Peyer's patch (tissue), 4 donors: Measurements from ENCODE around the gene ETFBKMT. TPM values are rescaled to one million over a fixed set of nuclear protein-coding genes. Genes with fewer than 3 reads are reported as not detected.
A peak's percentile ranks its signal among the peaks of the same experiment; 100 is the strongest.

ENCODE experiments used
- DNase-seq, 3 donors: peaks; one replicate each; pipeline ENCODE4 v3.0.0-alpha.2; 2017 to 2019
- H3K27ac ChIP-seq, 4 donors: fragments of 200-600 bp; sonication (generic); one replicate each; pipeline ENCODE4 v1.5.1; 2016 to 2019
- H3K27me3 ChIP-seq, 2 donors: fragments of 200-600 bp; sonication (generic); one replicate each; pipeline ENCODE4 v1.5.1; 2019
- H3K36me3 ChIP-seq, 3 donors: fragments of 200-600 bp; sonication (generic); one replicate each; pipeline ENCODE4 v1.5.1; 2016 to 2019
- H3K4me1 ChIP-seq, 4 donors: fragments of 200-600 bp; sonication (generic); one replicate each; pipeline ENCODE4 v1.5.1; 2016 to 2019
- H3K4me3 ChIP-seq, 4 donors: fragments of 200-600 bp; sonication (generic); 1 replicate in 3 of 4; 2 replicates in 1 of 4; pipeline ENCODE4 v1.5.1; 2016 to 2019; ENCODE audit warnings: mild to moderate bottlenecking in 1 of 4
- H3K9me3 ChIP-seq, 4 donors: fragments of 200-600 bp; sonication (generic); one replicate each; pipeline ENCODE4 v1.5.1; 2016 to 2019; ENCODE audit warnings: mild to moderate bottlenecking in 1 of 4
- POLR2A ChIP-seq, 2 donors: fragments of 450-650 bp; IDR thresholded peaks; one replicate each; pipeline ENCODE4 v1.5.1; 2017; ENCODE audit warnings: antibody characterized with exemption in 2 of 2, mild to moderate bottlenecking in 2 of 2, moderate library complexity in 2 of 2
- total RNA-seq, 4 donors: library from RNA; depleted of rRNA; stranded (reverse); fragments of >200 nt; gene quantifications; one replicate each; pipeline ENCODE4 v1.1.0, GENCODE V29; 2016
- TF ChIP-seq, protein P1 (sequence below), 6 experiments: fragments of 450-650 bp in 4 of 6; fragments of 200-600 bp in 2 of 6; sonication (generic) in 1 of 6; IDR thresholded peaks; one replicate each; pipeline ENCODE4 v1.5.1; 2017 to 2019; ENCODE audit warnings: antibody characterized with exemption in 6 of 6, mild to moderate bottlenecking in 3 of 6, moderate library complexity in 1 of 6

ETFBKMT gene
- total RNA-seq, 4 donors from 2014 or later, result 1.9 to 4.1 (median 3.2) TPM

DNA sequence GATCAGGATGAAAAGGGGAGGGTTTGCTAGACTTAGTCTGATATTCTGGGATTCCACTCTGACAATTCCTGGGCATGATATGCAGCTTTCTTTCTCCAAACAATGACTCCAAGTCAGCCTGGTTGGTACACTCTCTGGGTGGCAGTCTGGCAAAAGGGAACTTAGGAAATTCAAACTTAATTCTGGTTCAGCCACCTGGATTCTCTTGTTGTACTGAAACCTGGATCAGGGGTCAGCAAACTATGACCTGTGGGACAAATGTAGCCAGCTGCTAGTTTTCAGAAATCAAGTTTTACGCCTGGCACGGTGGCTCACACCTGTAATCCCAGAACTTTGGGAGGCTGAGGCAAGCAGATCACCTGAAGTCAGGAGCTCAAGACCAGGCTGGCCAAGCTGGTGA, 63.1 kb downstream of the ETFBKMT start:
- Histone ChIP-seq H3K36me3 (peaks cover 0 to 3% (median 0%) of the 10 kb centered on the region in 3 donors), H3K27ac (peak overlapping the region in 3 of 4 donors; percentile 1 to 58 (median 46)), H3K27me3 (no peaks in the 10 kb centered on the region), H3K4me1 (peaks cover 0 to 6% (median 1%) of the 10 kb centered on the region in 4 donors), H3K4me3 (no peak overlapping the region), H3K9me3 (no peaks in the 10 kb centered on the region)
- DNase-seq, result no peak
- no peak for TF ChIP-seq POLR2A (IDR thresholded peaks at IDR 0.05)
- TF ChIP-seq, protein P1, sequence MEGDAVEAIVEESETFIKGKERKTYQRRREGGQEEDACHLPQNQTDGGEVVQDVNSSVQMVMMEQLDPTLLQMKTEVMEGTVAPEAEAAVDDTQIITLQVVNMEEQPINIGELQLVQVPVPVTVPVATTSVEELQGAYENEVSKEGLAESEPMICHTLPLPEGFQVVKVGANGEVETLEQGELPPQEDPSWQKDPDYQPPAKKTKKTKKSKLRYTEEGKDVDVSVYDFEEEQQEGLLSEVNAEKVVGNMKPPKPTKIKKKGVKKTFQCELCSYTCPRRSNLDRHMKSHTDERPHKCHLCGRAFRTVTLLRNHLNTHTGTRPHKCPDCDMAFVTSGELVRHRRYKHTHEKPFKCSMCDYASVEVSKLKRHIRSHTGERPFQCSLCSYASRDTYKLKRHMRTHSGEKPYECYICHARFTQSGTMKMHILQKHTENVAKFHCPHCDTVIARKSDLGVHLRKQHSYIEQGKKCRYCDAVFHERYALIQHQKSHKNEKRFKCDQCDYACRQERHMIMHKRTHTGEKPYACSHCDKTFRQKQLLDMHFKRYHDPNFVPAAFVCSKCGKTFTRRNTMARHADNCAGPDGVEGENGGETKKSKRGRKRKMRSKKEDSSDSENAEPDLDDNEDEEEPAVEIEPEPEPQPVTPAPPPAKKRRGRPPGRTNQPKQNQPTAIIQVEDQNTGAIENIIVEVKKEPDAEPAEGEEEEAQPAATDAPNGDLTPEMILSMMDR (IDR thresholded peaks at IDR 0.05), result no peak

Other genes starting within 250 kb of the ETFBKMT start
- gene DENND5B, start 68.6 kb upstream of the ETFBKMT start, total RNA-seq, result 10 to 100 TPM; 32.2 to 59.2 (median 57.2) TPM
- gene AMN1, start 69.3 kb downstream of the ETFBKMT start, total RNA-seq, result 10 to 100 TPM in 1 of 4 donors, 1 to 10 TPM in 2, under 1 TPM in 1; 0.95 to 21.5 (median 6.4) TPM